HG03460 (cell line): ENCODE results near the gene ZNF354C.
"Not testable (repeated sequence)": the region's sequence is repeated elsewhere in the genome, so short reads cannot be mapped to it uniquely, and the experiment has no call there.

Source experiments
- ATAC-seq: cut with Tn5 transposase; IDR thresholded peaks from one replicate; pipeline ENCODE4 v1.9.1; 2021; ENCODE audit not compliant: unreplicated experiment

Gene ZNF354C

DNA sequence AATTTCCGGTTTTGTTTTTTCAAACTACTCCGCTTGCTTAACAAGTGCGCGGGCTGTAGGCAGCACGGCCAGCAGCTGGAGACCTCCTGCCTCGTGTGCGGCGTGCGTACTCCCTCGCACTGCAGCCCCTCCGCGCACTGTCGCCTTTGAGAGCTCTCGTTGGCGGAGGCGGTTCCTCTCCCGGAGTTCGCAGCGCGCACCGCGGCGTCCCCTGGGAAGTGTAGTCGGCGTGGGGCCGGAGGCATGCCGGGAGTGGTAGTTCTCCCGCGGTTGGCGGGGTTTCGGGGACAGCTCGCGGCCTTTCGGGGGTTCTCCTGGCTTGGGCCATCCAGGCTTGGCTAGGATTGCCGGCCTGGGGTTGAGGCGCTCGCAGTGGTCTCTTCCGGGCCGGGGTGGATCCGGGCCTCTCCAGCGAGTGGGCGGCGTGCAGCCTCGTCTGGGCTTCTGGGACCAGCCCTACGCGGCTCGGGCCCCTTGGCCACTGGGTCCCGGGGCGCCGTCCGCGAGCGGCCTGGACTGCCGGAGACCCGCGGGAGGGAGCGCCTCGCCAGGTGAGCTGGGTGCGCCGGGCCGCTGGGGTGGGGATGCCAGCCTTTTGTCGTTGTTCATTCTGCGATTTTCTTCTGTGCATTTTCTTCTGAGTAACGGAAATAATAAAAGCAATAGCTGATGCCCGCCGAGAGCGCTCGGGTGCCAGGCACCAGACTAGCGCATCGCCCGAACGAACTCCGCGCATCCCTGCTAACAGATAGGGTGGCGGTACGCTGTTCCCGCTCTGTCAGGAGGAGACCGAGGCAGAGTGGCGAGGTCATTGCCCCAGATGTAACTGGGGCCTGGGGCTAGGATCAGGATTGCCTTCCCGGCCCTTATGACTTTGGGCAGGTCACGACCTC lies at the start of gene ZNF354C:
ZNF354C (plus strand) TSS at position 258 of the 893 bp plus-strand sequence. CDS start 1,696 bp downstream, outside the sequence.
- peak; percentile 87 for ATAC-seq

DNA sequence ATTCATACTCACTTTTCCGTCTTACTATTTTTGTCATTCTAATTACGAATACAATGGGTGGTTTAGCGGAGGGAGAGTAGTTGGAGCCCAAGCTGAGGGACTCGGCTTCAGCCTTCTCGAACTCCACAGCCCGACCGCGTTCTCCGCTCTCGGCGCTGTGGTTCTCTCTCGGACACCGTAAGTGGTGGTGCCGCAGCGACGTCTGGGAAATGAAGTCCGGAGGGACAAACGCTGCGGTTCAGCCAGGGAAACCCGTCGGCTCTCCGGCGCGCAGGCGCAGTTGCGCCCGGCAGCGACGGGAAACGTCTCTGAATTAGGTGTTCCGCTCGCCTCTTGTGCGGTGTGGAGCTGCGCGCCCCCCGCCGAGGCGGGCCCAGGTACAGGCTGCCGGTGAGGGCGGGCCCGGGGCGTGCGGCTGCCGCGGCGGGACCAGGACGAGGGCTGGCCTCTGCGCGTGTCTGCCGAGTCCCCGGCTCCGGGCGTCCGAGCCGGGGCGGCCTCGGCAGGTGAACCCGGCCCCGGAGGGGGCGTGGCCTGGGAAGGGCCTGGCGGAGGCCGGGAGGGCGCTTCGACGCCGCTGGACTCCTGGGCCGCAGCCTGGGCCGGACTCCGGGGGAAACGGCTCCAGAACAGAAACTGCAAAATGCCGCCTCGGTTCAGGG lies 36.5 kb upstream of the ZNF354C start, which contains the start of gene ZNF879:
ZNF879 (plus strand) TSS at position 277 of the 662 bp plus-strand sequence. CDS start 1,201 bp downstream, outside the sequence.
- peak; percentile 79 for ATAC-seq

DNA sequence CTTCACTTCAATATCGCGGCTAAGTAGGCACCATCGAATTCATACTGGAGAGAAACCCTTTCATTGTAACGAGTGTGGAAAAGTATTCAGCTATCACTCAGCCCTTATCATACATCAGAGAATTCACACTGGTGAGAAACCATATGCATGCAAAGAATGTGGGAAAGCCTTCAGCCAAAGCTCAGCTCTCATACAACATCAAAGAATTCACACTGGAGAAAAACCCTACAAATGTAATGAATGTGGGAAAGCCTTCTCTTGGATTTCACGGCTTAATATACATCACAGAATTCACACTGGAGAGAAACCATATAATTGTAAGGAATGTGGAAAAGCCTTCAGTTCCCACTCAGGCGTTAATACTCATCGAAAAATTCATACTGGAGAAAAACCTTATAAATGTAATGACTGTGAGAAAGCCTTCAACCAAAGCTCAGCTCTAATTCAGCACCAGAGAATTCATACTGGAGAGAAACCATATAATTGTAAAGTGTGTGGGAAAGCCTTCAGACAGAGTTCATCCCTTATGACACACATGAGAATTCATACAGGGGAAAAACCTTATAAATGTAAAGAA lies 27.1 kb upstream of the ZNF354C start:
- no peak for ATAC-seq

DNA sequence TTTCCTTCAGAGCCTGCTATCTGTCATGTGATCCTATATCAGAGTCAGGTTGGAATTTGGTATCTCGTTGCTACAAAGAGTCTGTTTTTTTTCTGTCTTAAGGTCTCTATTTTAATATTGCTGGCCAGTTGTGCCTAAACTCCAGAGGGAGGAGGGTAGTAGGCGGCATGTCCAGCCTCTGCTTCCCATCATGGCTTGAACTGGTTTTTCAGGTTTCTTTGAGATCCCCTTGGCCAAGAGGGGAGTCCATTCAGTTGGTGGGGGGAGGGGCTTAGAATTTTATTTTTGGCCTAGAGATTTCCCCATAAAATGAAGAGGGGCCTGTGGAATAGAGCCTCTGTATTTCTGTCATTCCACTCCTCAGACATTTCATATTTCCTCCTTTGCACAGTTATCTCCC lies 15.4 kb upstream of the ZNF354C start:
- no peak for ATAC-seq

DNA sequence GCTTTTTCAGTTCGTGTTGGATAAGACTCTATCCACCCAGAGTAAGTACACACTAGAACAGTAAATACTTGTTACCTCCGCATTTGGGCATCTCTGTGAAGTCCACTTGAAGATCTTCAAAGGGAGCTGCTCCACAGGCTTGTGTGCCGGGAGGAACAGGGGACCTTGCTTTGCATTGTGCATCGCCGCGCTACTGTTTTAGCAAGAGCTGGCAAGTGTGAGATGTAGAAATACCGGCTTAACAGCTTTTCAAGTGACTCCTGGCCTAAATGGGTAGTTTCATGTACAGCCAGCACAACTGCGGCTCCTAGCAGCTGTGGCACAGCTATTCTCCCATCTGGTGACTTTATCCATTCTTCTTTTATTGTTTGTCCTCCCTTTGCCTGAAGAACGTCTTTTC lies 8.4 kb upstream of the ZNF354C start:
- no peak for ATAC-seq

DNA sequence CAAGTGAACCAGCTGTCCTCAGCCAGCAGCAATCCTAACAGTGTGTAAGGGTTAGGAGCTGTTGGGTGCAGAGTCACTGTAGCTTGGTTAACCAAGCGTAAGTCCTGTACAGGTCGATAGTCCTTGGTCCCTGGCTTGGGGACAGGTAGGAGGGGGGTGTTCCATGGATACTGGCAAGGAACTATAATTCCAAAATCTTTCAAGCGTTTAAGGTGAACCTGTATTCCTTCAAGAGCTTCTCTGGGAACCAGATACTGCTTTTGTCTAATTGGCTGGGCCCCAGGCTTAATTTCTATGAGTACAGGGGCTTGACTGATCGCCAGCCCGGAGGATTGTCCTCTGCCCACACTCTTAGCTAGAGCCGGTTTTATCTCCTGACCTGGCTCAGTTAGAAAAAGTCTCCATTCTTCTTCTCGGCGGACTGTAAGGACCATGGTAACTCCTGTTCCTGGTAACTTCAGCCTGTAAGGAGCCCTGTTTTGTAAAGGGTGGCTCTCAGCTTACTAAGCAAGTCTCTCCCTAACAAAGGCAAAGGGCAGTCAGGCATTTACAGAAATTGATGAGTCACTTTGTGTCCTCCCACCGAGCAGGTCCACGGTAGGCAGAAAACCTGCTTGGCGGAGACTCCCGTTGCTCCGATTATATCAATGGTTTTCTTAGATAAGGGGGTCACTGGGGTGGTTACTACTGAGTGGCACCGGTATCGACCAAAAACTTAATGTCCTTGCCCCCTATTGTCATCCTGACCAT lies 6.0 kb upstream of the ZNF354C start:
- ATAC-seq = no peak

DNA sequence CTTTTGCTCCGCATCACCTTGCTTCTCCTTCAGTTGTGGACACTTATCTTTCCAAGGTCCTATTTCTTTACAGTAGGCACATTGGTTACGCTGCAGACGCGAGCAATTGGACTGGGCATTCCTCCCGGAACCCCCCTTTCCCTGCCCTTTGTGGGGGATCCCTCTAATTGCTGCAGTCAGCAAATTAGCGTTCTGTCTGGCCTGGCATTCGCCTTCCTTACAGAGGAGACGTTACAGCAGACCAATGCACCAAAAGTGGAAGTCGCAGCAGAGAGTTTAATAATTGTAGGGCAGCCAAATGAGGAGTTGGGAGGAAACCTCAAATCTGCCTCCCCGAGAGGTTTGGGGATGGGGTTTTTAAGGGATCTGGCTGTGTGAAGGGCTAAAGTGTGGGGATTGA lies 5.3 kb upstream of the ZNF354C start:
- no peak for ATAC-seq

DNA sequence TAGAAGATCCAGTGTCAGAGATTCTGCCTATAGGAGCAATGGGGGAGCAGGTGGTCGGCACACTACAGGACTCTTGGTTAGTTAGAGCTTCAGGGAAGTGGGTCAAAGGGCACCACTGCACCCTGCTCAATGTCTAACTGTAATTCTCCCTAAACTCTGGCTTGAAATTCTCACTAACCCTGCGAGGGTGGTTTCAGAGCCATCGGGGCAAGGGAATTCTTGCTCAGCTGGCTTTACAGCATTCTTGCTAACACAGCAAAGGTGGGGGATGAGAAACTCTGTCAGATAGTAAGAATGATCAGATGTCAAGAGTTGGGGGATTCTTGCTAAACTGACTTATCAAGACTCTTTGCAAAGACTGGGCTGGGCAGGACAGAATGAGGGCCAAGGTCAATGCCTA lies 4.7 kb upstream of the ZNF354C start:
- ATAC-seq = no peak

DNA sequence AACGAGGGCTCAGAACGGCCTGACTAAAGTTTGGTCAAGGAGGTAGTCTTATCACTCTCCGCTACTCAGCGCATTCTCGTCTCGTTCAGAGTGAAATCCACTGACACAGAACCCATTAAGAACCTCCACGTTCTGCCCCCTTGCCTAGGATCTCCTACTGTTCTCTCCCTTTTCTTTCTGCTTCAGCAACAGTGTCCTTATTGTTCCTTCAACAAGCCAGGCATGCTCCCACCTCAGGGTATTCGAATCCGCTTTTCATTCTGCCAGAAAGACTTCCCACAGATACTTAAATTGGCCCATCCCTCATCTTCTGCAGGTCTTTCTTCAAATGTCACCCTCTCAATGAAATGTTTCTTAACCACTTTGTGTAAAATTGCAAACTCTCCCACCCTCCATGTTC lies 4.3 kb upstream of the ZNF354C start:
- no peak for ATAC-seq

DNA sequence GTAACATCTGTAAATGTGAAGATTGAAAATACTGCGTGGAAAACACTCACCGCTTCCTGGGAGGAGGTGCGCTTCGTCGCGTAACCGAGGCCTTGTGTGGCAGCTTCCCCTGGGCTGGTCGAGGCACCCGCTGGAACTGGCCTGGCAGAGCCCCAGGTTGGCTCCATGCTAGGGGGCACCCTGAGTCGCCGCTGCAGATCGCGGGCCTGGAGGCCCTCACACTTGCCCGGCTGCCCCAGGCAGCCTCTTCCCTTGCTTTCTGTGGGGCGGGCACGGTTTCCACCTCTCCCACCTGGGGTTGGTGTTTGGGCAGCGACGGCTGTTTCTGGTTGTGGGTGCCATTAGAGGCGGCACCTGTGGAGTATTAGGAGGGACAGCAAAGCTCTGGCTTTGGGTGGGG lies 852 bp downstream of the ZNF354C start:
- ATAC-seq = no peak

DNA sequence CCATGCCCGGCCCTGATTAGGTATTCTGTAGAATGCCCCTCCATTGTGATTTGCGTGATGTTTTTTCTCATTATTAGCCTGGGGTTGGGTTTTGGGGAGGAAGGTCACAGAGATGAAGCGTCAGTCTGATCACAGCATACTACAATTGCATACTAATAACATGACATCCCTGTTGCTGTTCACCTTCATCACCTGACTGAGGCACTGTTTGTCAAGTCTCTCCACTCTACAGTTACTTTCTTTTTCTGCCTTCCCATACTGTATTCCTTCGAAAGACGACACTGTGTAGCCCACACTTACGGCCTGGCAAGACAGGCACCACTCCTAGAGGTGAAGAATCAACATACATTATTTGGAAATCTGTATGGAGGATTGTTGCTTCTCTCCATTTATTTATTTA lies 5.5 kb downstream of the ZNF354C start:
- no peak for ATAC-seq

DNA sequence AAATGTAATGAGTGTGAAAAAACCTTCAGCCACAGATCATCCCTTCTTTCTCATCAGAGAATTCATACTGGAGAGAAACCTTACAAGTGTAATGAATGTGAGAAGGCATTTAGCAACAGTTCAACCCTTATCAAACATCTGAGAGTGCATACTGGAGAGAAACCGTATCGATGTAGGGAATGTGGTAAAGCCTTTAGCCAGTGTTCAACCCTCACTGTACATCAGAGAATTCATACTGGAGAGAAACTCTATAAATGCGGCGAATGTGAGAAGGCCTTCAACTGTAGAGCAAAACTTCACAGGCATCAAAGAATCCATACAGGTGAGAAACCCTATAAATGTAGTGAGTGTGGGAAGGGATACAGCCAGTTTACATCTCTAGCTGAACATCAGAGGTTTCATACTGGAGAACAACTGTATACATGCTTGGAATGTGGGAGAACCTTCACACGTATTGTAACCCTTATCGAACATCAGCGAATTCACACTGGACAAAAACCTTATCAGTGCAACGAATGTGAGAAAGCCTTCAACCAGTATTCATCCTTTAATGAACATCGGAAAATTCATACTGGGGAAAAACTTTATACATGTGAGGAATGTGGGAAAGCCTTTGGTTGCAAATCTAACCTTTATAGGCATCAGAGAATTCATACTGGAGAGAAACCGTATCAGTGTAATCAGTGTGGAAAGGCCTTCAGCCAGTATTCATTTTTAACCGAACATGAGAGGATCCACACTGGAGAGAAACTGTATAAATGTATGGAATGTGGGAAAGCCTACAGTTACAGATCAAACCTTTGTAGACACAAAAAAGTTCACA lies 19.2 kb downstream of the ZNF354C start:
- ATAC-seq = no peak

DNA sequence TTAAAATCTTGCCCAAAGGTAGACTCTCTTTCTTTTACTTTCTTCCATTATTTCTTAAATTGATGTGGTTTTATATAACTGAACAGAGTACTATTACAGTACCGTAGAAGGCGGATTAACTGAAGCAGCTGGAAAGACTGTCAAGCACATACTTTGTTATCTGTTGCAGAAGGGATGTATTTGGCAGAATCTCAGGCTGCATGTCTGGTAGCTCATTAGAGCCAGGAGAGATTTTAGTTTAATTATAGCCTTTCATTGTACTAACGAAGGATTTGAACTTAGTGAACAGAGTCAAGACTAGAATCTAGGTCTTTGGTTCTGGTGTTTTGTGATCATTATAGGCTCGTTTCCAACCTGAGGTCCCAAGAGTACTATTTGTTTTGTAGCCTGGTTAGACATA lies 20.6 kb downstream of the ZNF354C start:
- no peak for ATAC-seq

DNA sequence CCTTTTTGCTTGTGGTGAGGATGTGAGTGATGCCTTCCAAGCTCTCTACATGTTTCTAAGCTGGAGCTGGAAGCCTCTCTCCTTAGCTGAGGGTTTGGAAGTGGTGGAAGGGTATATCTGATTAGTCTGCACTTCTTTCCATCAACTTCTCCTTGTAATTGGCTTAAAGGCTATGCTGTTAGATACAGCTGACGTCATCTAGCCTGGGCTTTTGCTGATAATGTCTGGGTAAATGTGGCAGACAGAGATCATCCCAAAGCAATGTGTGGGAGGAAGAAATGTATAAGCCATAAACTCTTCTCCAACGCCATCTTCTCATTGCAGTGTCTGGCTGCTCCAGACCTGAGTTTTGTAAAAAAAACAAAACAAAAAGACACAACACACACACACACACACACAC lies 29.3 kb downstream of the ZNF354C start:
- ATAC-seq = no peak

DNA sequence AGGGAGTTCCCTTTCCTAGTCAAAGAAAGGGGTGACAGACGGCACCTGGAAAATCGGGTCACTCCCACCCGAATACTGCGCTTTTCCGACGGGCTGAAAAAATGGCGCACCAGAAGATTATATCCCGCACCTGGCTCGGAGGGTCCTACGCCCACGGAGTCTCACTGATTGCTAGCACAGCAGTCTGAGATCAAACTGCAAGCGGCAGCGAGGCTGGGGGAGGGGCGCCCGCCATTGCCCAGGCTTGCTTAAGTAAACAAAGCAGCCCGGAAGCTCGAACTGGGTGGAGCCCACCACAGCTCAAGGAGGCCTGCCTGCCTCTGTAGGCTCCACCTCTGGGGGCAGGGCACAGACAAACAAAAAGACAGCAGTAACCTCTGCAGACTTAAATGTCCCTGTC lies 41.1 kb downstream of the ZNF354C start:
- ATAC-seq = not testable (repeated sequence)

DNA sequence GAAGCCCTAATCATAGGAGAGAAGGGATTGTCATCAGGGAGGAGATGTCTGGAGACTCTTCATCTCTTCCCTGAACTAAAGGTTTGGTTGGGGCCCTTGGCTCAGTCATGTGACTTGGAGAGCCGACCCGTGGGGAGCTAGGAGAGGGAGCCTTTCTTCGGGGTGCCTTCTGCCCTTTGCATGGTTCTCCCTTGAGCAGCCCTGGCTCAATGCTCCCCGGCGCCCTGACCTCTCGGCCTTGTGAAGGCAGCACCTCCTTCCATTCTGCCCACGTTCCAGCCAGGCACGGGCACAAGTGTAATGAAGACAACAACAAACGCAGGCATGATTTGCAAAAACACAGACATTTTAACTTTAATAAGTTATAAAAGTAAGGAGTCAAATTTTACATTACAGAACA lies 50.4 kb downstream of the ZNF354C start:
- ATAC-seq = no peak

DNA sequence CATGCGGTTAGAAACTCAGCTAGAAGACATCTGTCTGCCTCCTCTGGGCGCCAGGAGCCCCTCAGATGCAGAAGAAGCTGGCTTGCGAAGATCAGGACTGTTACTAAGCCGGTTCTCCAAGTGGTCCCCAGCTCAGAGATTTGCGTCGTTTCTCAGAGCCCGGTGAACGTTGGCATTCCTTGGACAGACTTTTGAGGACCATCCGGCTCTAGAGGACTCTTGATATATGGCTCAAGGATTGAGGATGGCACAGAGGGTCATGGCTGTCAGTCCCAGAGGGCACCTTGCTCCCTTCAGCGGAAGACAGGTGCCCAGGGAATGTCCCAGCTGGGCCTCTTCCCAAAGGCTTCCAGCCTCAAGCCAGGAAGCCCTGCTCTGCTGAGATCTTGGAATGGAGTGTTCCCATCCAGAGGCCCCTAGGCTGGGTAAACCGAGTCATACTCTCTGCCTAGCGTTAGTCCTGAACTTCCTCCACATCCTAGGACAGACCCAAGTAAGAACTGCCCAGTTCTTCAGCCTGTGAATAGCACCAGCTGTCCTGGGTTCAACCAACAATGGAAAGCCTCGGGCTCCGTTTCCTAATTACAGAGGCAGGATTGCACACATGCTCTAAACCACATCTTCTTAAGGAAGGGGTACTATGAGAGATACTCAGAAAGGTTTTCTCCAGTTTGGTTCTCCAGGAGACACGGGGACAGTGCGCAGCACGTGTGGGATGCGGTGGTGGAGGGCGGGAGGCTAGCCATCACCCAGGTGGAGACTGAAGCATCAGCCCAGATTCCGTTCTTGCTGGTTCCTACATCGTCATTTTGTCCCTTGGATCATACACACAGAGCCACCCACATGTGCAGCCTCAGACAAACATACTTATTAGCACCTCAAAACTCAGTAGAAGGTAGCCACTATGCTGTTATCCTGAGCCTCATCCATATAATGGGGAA lies 51.4 kb downstream of the ZNF354C start:
- no peak for ATAC-seq

DNA sequence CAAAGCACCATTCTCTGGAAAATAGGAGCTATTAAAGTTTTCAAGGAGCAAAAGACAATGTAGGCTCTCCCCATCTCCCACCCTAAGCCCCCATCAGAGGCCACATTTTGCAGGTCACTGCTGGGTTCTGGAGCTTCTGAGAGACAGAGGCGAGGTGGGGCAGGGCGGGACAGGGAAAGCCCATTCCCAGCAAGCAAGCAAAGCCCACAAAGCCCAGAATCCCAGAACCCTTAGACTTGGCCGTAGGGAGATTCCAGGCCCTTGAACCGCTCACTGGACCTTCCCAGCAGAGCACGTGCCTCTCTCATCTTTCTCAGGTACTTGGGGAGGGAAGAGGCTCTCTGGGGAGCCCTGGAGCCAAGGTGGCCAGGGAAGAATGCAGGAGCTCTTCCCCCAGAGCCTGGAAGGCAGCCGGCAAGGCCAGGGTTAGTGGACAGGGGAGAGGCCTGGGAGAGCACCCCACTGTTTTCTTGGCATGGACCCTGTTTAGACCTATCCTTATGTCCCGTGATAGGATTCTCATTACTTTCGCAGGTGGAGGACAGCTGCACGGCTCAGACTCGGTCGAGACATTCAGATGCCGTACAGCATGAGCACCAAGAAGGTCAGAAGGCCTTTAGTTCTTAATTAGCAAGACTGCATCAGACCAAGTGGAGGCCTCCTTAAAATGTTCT lies 52.4 kb downstream of the ZNF354C start:
- no peak for ATAC-seq

DNA sequence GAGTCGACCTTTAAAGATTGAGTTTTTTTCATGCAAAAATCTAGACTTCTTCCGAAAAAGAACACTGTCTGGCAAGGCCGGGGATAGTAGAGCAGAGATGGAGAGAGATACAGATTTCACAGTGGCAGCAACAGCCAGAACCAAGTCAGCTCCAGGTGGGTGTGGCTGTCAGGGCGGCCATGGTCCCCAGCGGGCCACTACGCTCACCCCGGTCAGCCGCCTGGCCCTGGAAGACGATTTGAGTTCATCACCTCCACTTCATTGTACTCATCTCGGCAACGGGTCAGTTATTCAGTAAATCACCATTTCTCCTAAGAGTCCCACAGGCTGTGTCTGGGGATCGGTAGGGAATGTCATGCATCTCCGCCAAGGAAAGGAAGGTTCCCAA lies 53.0 kb downstream of the ZNF354C start:
- ATAC-seq = no peak
